RWPE2 (cell line): ENCODE data around the gene PLCL1.

Source experiments
- ATAC-seq: fragments of 200-7000 bp; cut with Tn5 transposase; 3 replicates; pipeline ENCODE4 v1.9.1; 2021; ENCODE audit warnings: low read depth
- DNase-seq: peaks from one replicate; pipeline ENCODE4 v3.0.0-alpha.2; 2020; ENCODE audit warnings: low spot score
- H3K27ac ChIP-seq: fragments of 450-650 bp; 2 replicates; pipeline ENCODE4 v1.5.1; 2017; ENCODE audit warnings: mild to moderate bottlenecking; ENCODE audit not compliant: poor library complexity, severe bottlenecking
- H3K27me3 ChIP-seq: fragments of 250-450 bp; sonication (Bioruptor Pico); 2 replicates; pipeline ENCODE4 v1.5.1; 2021; ENCODE audit warnings: mild to moderate bottlenecking, moderate library complexity; ENCODE audit not compliant: insufficient read depth, poor library complexity, severe bottlenecking
- H3K36me3 ChIP-seq: fragments of 250-450 bp; sonication (Bioruptor Pico); 2 replicates; pipeline ENCODE4 v1.5.1; 2020; ENCODE audit warnings: low read depth, mild to moderate bottlenecking, moderate library complexity
- H3K4me1 ChIP-seq: fragments of 250-450 bp; sonication (Bioruptor Pico); 2 replicates; pipeline ENCODE4 v1.5.1; 2021; ENCODE audit warnings: mild to moderate bottlenecking, moderate library complexity; ENCODE audit not compliant: insufficient read depth, poor library complexity, severe bottlenecking
- H3K4me3 ChIP-seq: fragments of 250-450 bp; sonication (Bioruptor Pico); 2 replicates; pipeline ENCODE4 v1.5.1; 2021; ENCODE audit warnings: mild to moderate bottlenecking, moderate library complexity; ENCODE audit not compliant: severe bottlenecking
- H3K9me3 ChIP-seq: fragments of 250-450 bp; sonication (Bioruptor Pico); 2 replicates; pipeline ENCODE4 v1.5.1; 2021; ENCODE audit warnings: mild to moderate bottlenecking, moderate library complexity; ENCODE audit not compliant: severe bottlenecking
- CTCF ChIP-seq: fragments of 450-650 bp; IDR thresholded peaks from one replicate; pipeline ENCODE4 v1.5.1; 2017; ENCODE audit warnings: mild to moderate bottlenecking, moderate library complexity; ENCODE audit not compliant: poor library complexity, severe bottlenecking

PLCL1 gene

GRCh38 chr2:198097630-198098029, 293.2 kb downstream of the PLCL1 start:
- ATAC-seq, result no peak
- no peak for TF ChIP-seq CTCF
- H3K4me3 ChIP-seq, result no peak overlapping the region
- H3K36me3 ChIP-seq, result no peaks in the 10 kb centered on the region
- H3K27me3 ChIP-seq, result no peaks in the 10 kb centered on the region
- H3K27ac ChIP-seq, result no peak overlapping the region
- no peaks in the 10 kb centered on the region for H3K4me1 ChIP-seq
- DNase-seq, result no peak
- no peaks in the 10 kb centered on the region for H3K9me3 ChIP-seq

DNA sequence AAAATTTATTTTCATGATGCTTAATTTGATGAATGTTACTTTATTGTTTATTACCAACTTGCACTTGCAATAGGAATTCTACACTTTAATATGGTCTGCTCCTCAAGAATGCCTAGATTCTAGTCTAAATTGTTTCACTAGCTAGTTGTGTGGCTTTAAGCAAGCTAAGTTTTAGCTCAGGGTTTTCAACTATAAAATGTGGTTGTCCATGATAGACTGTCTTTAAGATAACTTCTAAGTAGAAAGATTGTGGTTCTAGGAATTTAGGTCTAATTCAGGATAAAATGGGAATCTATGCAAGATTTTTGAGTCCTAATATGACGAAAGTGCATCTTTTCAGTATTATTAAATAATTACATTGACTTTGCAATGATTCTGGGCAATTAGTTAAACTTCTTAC, 294.0 kb downstream of the PLCL1 start:
- Histone ChIP-seq H3K4me1 (no peaks in the 10 kb centered on the region), H3K36me3 (no peaks in the 10 kb centered on the region), H3K27me3 (no peaks in the 10 kb centered on the region), H3K27ac (no peak overlapping the region), H3K4me3 (no peak overlapping the region), H3K9me3 (no peaks in the 10 kb centered on the region)
- DNase-seq (no peak), ATAC-seq (no peak)
- TF ChIP-seq CTCF, result no peak

- Histone ChIP-seq H3K36me3 (no peaks in the 10 kb centered on the region), H3K27me3 (no peaks in the 10 kb centered on the region), H3K9me3 (no peaks in the 10 kb centered on the region), H3K4me1 (no peaks in the 10 kb centered on the region), H3K27ac (no peak overlapping the region), H3K4me3 (no peak overlapping the region)
- peak; percentile 56; the same call in 1 of the 3 replicates for ATAC-seq
- TF ChIP-seq CTCF, result no peak
- no peak for DNase-seq
These were observed 294.5 kb downstream of the PLCL1 start for GRCh38 chr2:198098918-198099317.

DNA sequence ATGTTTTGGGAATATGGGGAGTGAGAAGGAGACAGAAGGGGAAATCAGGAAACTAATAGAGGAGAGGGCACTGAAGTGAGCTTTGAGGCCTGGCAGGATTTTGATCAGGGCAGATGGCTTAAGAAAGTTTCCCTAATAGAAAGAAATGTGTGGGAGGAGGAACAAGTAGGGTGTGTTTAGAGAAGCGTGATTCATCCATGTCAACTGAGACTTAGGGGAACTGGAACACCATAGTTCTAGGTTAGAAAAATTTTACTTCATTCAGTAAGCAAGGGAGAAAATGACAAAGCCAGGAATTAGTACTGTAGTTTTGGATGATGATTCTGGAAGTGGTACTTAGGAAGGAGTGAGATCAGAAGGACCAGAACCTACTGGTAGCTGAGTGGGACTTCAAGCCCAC, 296.0 kb downstream of the PLCL1 start:
- TF ChIP-seq CTCF, result no peak
- no peaks in the 10 kb centered on the region for H3K4me1 ChIP-seq
- ATAC-seq, result no peak; the same call in 2 of the 3 replicates
- no peak overlapping the region for H3K27ac ChIP-seq
- no peaks in the 10 kb centered on the region for H3K36me3 ChIP-seq
- no peaks in the 10 kb centered on the region for H3K9me3 ChIP-seq
- no peak for DNase-seq
- no peaks in the 10 kb centered on the region for H3K27me3 ChIP-seq
- no peak overlapping the region for H3K4me3 ChIP-seq

GRCh38 chr2:198101688-198102087, 297.3 kb downstream of the PLCL1 start:
- Histone ChIP-seq H3K27ac (no peak overlapping the region), H3K36me3 (no peaks in the 10 kb centered on the region), H3K4me1 (no peaks in the 10 kb centered on the region), H3K9me3 (no peaks in the 10 kb centered on the region), H3K4me3 (no peak overlapping the region), H3K27me3 (no peaks in the 10 kb centered on the region)
- ATAC-seq, result no peak
- TF ChIP-seq CTCF, result no peak
- no peak for DNase-seq
